NCI-H460 (cell line): ENCODE results near the gene CFAP100. TPM values are rescaled to one million over a fixed set of nuclear protein-coding genes. Genes with fewer than 3 reads are reported as not detected.

Experiments used
- DNase-seq: peaks from one replicate; pipeline ENCODE4 v3.0.0-alpha.2; 2016; ENCODE audit warnings: low read depth; ENCODE audit errors: extremely low read depth
- total RNA-seq: library from RNA; depleted of rRNA; stranded (reverse); fragments of >200 nt; shearing (Covaris generic); gene quantifications from 2 replicates; pipeline ENCODE4 v1.2.3, GENCODE V29; 2014

Gene CFAP100
- total RNA-seq, 1 experiment from 2014 or later, result not detected

- no peak for DNase-seq
These were observed 25.4 kb downstream of the CFAP100 start for GRCh38 chr3:126419886-126420786.

- no peak for DNase-seq
These were observed 26.9 kb downstream of the CFAP100 start for GRCh38 chr3:126421573-126422119.

GRCh38 chr3:126422121-126422520, 27.4 kb downstream of the CFAP100 start:
- DNase-seq, result no peak

- DNase-seq, result no peak
These were observed 27.9 kb downstream of the CFAP100 start for GRCh38 chr3:126422571-126423091.

GRCh38 chr3:126423191-126424038, 28.7 kb downstream of the CFAP100 start:
- no peak for DNase-seq

GRCh38 chr3:126424039-126424717, 29.5 kb downstream of the CFAP100 start:
- no peak for DNase-seq

GRCh38 chr3:126424751-126425150, 30.0 kb downstream of the CFAP100 start:
- DNase-seq, result no peak

GRCh38 chr3:126431103-126431534, 36.4 kb downstream of the CFAP100 start:
- DNase-seq, result no peak

GRCh38 chr3:126432361-126433104, 37.8 kb downstream of the CFAP100 start:
- no peak for DNase-seq

GRCh38 chr3:126433105-126433430, 38.4 kb downstream of the CFAP100 start:
- no peak for DNase-seq

- no peak for DNase-seq
These were observed 39.0 kb downstream of the CFAP100 start for GRCh38 chr3:126433496-126434263.

- DNase-seq, result no peak
These were observed 39.5 kb downstream of the CFAP100 start for GRCh38 chr3:126434264-126434590.

GRCh38 chr3:126434931-126435411, 40.3 kb downstream of the CFAP100 start:
- DNase-seq, result no peak

GRCh38 chr3:126435456-126436315, 41.0 kb downstream of the CFAP100 start:
- DNase-seq, result no peak

- no peak for DNase-seq
These were observed 42.4 kb downstream of the CFAP100 start for GRCh38 chr3:126436826-126437717.

- DNase-seq, result no peak
These were observed 43.5 kb downstream of the CFAP100 start for GRCh38 chr3:126438186-126438585.

- no peak for DNase-seq
These were observed 44.0 kb downstream of the CFAP100 start for GRCh38 chr3:126438746-126439145.
